Measurements from ENCODE around the gene SETD7.
"Not testable (repeated sequence)": the region's sequence is repeated elsewhere in the genome, so short reads cannot be mapped to it uniquely, and the experiment has no call there.

DNA sequence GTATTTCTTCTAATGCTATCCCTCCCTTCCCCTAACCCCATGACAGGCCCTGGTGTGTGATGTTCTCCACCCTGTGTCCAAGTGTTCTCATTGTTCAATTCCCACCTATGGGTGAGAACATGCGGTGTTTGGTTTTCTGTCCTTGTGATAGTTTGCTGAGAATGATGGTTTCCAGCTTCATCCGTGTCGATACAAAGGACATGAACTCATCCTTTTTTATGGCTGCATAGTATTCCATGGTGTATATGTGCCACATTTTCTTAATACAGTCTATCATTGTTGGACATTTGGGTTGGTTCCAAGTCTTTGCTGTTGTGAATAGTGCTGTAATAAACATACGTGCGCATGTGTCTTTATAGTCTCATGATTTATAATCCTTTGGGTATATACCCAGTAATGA, 91.5 kb downstream of the SETD7 start:
- TF ChIP-seq, protein P1, sequence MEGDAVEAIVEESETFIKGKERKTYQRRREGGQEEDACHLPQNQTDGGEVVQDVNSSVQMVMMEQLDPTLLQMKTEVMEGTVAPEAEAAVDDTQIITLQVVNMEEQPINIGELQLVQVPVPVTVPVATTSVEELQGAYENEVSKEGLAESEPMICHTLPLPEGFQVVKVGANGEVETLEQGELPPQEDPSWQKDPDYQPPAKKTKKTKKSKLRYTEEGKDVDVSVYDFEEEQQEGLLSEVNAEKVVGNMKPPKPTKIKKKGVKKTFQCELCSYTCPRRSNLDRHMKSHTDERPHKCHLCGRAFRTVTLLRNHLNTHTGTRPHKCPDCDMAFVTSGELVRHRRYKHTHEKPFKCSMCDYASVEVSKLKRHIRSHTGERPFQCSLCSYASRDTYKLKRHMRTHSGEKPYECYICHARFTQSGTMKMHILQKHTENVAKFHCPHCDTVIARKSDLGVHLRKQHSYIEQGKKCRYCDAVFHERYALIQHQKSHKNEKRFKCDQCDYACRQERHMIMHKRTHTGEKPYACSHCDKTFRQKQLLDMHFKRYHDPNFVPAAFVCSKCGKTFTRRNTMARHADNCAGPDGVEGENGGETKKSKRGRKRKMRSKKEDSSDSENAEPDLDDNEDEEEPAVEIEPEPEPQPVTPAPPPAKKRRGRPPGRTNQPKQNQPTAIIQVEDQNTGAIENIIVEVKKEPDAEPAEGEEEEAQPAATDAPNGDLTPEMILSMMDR (conservative IDR thresholded peaks at IDR 0.05 in 1 of 2, IDR thresholded peaks at IDR 0.05 in 1 of 2; ENCODE audit: low read depth in 1 of 2, low read length in 2 of 2) = not testable (repeated sequence)
- not testable (repeated sequence) for TF ChIP-seq EZH2 (IDR thresholded peaks at IDR 0.05; ENCODE audit: low read length, missing control alignments)

All from fibroblast of lung (primary cell).